Measurements from ENCODE around the gene CATSPERZ.

- no peak for TF ChIP-seq CTCF (IDR thresholded peaks at IDR 0.05)
- no peak for TF ChIP-seq POLR2A (IDR thresholded peaks at IDR 0.05)
These were observed 48.3 kb downstream of the CATSPERZ start for GRCh38 chr11:64348383-64349024.

Measured in ovary (tissue), 3 donors.